GM23338 (cell line): ENCODE measurements around the gene NAA16.

Experiments used
- CTCF ChIP-seq, 2 experiments: fragments of 200-600 bp in 1 of 2; sonication (generic) in 1 of 2; conservative IDR thresholded peaks; 2 replicates each; pipeline versions ENCODE4 v1.5.1 to v1.6.1; 2016 to 2017; ENCODE audit warnings: antibody characterized with exemption in 2 of 2, low read depth in 2 of 2, mild to moderate bottlenecking in 2 of 2, moderate library complexity in 1 of 2
- EZH2 ChIP-seq: fragments of 200-600 bp; sonication (generic); IDR thresholded peaks from one replicate; pipeline ENCODE4 v1.8.0; 2017; ENCODE audit warnings: antibody characterized with exemption, mild to moderate bottlenecking, low read depth; ENCODE audit not compliant: unreplicated experiment
- EZH2phosphoT487 ChIP-seq: fragments of 200-600 bp; sonication (generic); IDR thresholded peaks from one replicate; pipeline ENCODE4 v1.8.1; 2018; ENCODE audit warnings: antibody characterized with exemption; ENCODE audit not compliant: unreplicated experiment
- JUNB ChIP-seq: IDR thresholded peaks from one replicate; pipeline ENCODE4 v1.6.1; 2016; ENCODE audit warnings: antibody characterized with exemption; ENCODE audit not compliant: unreplicated experiment
- NANOG ChIP-seq: IDR thresholded peaks from 2 replicates; pipeline ENCODE4 v1.6.1; 2016; ENCODE audit warnings: antibody characterized with exemption, borderline replicate concordance
- POLR2AphosphoS5 ChIP-seq: IDR thresholded peaks from 2 replicates; pipeline ENCODE4 v1.6.1; 2016; ENCODE audit warnings: antibody characterized with exemption, low read depth
- ZNF331 ChIP-seq: fragments of 250-450 bp; sonication (Bioruptor Pico); IDR thresholded peaks from 2 replicates; pipeline ENCODE4 v1.5.0; 2020; ENCODE audit warnings: low read depth, mild to moderate bottlenecking, moderate library complexity
- TF ChIP-seq, protein P1 (sequence below): IDR thresholded peaks from one replicate; pipeline ENCODE4 v1.6.1; 2018; ENCODE audit warnings: antibody characterized with exemption; ENCODE audit not compliant: unreplicated experiment

GRCh38 chr13:41364043-41364442 lies 53.0 kb downstream of the NAA16 start:
- TF ChIP-seq EZH2 (no peak), CTCF (conservative IDR thresholded peaks at IDR 0.05; ENCODE audit: low read depth in 2 of 2) (no peak), POLR2AphosphoS5 (no peak), ZNF331 (CRISPR knock-in tag) (no peak), JUNB (no peak), NANOG (no peak), EZH2phosphoT487 (no peak)
- TF ChIP-seq, protein P1, sequence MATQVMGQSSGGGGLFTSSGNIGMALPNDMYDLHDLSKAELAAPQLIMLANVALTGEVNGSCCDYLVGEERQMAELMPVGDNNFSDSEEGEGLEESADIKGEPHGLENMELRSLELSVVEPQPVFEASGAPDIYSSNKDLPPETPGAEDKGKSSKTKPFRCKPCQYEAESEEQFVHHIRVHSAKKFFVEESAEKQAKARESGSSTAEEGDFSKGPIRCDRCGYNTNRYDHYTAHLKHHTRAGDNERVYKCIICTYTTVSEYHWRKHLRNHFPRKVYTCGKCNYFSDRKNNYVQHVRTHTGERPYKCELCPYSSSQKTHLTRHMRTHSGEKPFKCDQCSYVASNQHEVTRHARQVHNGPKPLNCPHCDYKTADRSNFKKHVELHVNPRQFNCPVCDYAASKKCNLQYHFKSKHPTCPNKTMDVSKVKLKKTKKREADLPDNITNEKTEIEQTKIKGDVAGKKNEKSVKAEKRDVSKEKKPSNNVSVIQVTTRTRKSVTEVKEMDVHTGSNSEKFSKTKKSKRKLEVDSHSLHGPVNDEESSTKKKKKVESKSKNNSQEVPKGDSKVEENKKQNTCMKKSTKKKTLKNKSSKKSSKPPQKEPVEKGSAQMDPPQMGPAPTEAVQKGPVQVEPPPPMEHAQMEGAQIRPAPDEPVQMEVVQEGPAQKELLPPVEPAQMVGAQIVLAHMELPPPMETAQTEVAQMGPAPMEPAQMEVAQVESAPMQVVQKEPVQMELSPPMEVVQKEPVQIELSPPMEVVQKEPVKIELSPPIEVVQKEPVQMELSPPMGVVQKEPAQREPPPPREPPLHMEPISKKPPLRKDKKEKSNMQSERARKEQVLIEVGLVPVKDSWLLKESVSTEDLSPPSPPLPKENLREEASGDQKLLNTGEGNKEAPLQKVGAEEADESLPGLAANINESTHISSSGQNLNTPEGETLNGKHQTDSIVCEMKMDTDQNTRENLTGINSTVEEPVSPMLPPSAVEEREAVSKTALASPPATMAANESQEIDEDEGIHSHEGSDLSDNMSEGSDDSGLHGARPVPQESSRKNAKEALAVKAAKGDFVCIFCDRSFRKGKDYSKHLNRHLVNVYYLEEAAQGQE = no peak
